HG02870 (cell line): ENCODE results near the gene KRT14.

Experiments
- ATAC-seq: cut with Tn5 transposase; IDR thresholded peaks from one replicate; pipeline ENCODE4 v1.9.1; 2021; ENCODE audit warnings: mild to moderate bottlenecking, moderate library complexity; ENCODE audit not compliant: unreplicated experiment

KRT14 gene

GRCh38 chr17:41533613-41534012, 53.1 kb downstream of the KRT14 start:
- ATAC-seq, result no peak

- ATAC-seq, result no peak
Measured at GRCh38 chr17:41532947-41533570, 53.6 kb downstream of the KRT14 start.
